ENCODE results near the gene LPIN3. TPM values are rescaled to one million over a fixed set of nuclear protein-coding genes. Genes with fewer than 3 reads are reported as not detected.

Gene LPIN3
- total and polyA plus RNA-seq, 12 donors: 11.1 to 45.5 (median 18.2) TPM

- Histone ChIP-seq H3K9me3 (no peaks in the 10 kb centered on the region), H3K27me3 (no peaks in the 10 kb centered on the region), H3K4me3 (no peak overlapping the region), H3K4me1 (peaks cover 0 to 56% (median 25%) of the 10 kb centered on the region in 9 donors), H3K27ac (peak overlapping the region in 3 of 10 donors; percentile 26 to 71 (median 61)), H3K36me3 (no peaks in the 10 kb centered on the region)
- ATAC-seq (no peak), DNase-seq (no peak)
- intact Hi-C loops (cut with DNase I): no loop called here
- 81 to 83% methylated on average over 3 of the region's 3 CpGs for WGBS, 2 donors
- no peak for TF ChIP-seq CTCF (IDR thresholded peaks at IDR 0.05)
These were observed 40.2 kb upstream of the LPIN3 start for GRCh38 chr20:41300383-41300782.

- no peaks in the 10 kb centered on the region for H3K36me3 ChIP-seq
- ATAC-seq (peak in 3 of 8 donors; percentile 23 to 59 (median 40)), DNase-seq (no peak)
- 77 to 83% methylated on average over 4 of the region's 4 CpGs for WGBS, 2 donors
- peak overlapping the region in 7 of 10 donors; percentile 19 to 71 (median 38) for H3K27ac ChIP-seq
- peaks cover 0 to 56% (median 25%) of the 10 kb centered on the region in 9 donors for H3K4me1 ChIP-seq
- TF ChIP-seq CTCF (IDR thresholded peaks at IDR 0.05): no peak
- intact Hi-C loops (cut with DNase I): no loop called here
- H3K27me3 ChIP-seq: no peaks in the 10 kb centered on the region
- no peaks in the 10 kb centered on the region for H3K9me3 ChIP-seq
- H3K4me3 ChIP-seq: no peak overlapping the region
These were observed 39.7 kb upstream of the LPIN3 start for GRCh38 chr20:41300886-41301285.

- Histone ChIP-seq H3K4me1 (peaks cover 2 to 65% (median 31%) of the 10 kb centered on the region in 9 donors), H3K4me3 (no peak overlapping the region), H3K27ac (no peak overlapping the region), H3K9me3 (no peaks in the 10 kb centered on the region), H3K27me3 (no peaks in the 10 kb centered on the region), H3K36me3 (no peaks in the 10 kb centered on the region)
- TF ChIP-seq CTCF (IDR thresholded peaks at IDR 0.05): no peak
- DNase-seq (no peak), ATAC-seq (no peak)
- intact Hi-C loops (cut with DNase I): no loop called here
- 40 to 48% methylated on average over 1 of the region's 1 CpG for WGBS, 2 donors
These were observed 36.6 kb upstream of the LPIN3 start for GRCh38 chr20:41304002-41304401.

- WGBS, 2 donors: 71 to 84% methylated on average over 3 of the region's 3 CpGs
- Histone ChIP-seq H3K27ac (no peak overlapping the region), H3K36me3 (no peaks in the 10 kb centered on the region), H3K9me3 (no peaks in the 10 kb centered on the region), H3K4me3 (no peak overlapping the region), H3K4me1 (peaks cover 2 to 70% (median 37%) of the 10 kb centered on the region in 9 donors), H3K27me3 (no peaks in the 10 kb centered on the region)
- TF ChIP-seq CTCF (IDR thresholded peaks at IDR 0.05): no peak
- intact Hi-C loops (cut with DNase I): loop anchor here in 1 of 10 donors (5.0 kb wide), 1 partner anchor 1727 kb away; no protein-coding TSS in a partner anchor
- ATAC-seq (no peak), DNase-seq (no peak)
These were observed 36.1 kb upstream of the LPIN3 start for GRCh38 chr20:41304424-41305079.
